HepG2 (cell line): ENCODE measurements around the gene NCAPD2. TPM values are rescaled to one million over a fixed set of nuclear protein-coding genes. Genes with fewer than 3 reads are reported as not detected.

Experiments used
- DRAP1 ChIP-seq: IDR thresholded peaks from 2 replicates; pipeline ENCODE4 v1.6.1; 2016; ENCODE audit warnings: missing genetic modification reagents, missing compliant biosample characterization
- FIP1L1 ChIP-seq: fragments of 200-400 bp; formaldehyde crosslinking; IDR thresholded peaks from 2 replicates; pipeline ENCODE4 v1.6.1; 2018; ENCODE audit warnings: low read depth, mild to moderate bottlenecking, low read length, moderate library complexity, borderline replicate concordance; ENCODE audit not compliant: insufficient read depth
- IRF9 ChIP-seq: sonication (generic); formaldehyde crosslinking; IDR thresholded peaks from 2 replicates; pipeline ENCODE4 v1.8.0; 2022; ENCODE audit warnings: missing genetic modification reagents, mild to moderate bottlenecking, borderline replicate concordance
- NCOA5 ChIP-seq: sonication (generic); formaldehyde crosslinking; IDR thresholded peaks from 2 replicates; pipeline ENCODE4 v1.4.0; 2020; ENCODE audit warnings: missing genetic modification reagents
- PHF21A ChIP-seq: sonication (generic); formaldehyde crosslinking; IDR thresholded peaks from 2 replicates; pipeline ENCODE4 v1.5.0; 2020; ENCODE audit warnings: mild to moderate bottlenecking, missing genetic modification reagents
- PLRG1 ChIP-seq: fragments of 450-650 bp; conservative IDR thresholded peaks from 2 replicates; pipeline ENCODE4 v1.6.1; 2016
- RAD51 ChIP-seq: fragments of 450-650 bp; IDR thresholded peaks from 2 replicates; pipeline ENCODE4 v1.6.1; 2016; ENCODE audit warnings: borderline replicate concordance
- RERE ChIP-seq: IDR thresholded peaks from 2 replicates; pipeline ENCODE4 v1.6.1; 2016; ENCODE audit warnings: low read depth, missing genetic modification reagents, missing compliant biosample characterization
- RXRB ChIP-seq: IDR thresholded peaks from 2 replicates; pipeline ENCODE4 v1.6.1; 2016; ENCODE audit warnings: borderline replicate concordance, missing genetic modification reagents, missing compliant biosample characterization
- SMAD9 ChIP-seq: sonication (generic); formaldehyde crosslinking; IDR thresholded peaks from 2 replicates; pipeline ENCODE4 v1.5.1; 2020; ENCODE audit warnings: mild to moderate bottlenecking, missing genetic modification reagents
- ZBTB49 ChIP-seq: sonication (generic); formaldehyde crosslinking; IDR thresholded peaks from 2 replicates; pipeline ENCODE4 v1.4.0; 2020; ENCODE audit warnings: missing genetic modification reagents, borderline replicate concordance
- ZEB1 ChIP-seq: IDR thresholded peaks from 2 replicates; pipeline ENCODE4 v1.6.1; 2012; ENCODE audit warnings: mild to moderate bottlenecking, low read depth, inconsistent platforms; ENCODE audit not compliant: insufficient replicate concordance
- ZNF180 ChIP-seq: sonication (generic); formaldehyde crosslinking; IDR thresholded peaks from 2 replicates; pipeline ENCODE4 v1.4.0; 2020; ENCODE audit warnings: low read depth, missing genetic modification reagents, borderline replicate concordance
- ZNF20 ChIP-seq: sonication (generic); formaldehyde crosslinking; IDR thresholded peaks from 2 replicates; pipeline ENCODE4 v1.4.0; 2020; ENCODE audit warnings: mild to moderate bottlenecking, moderate library complexity, missing genetic modification reagents
- ZNF230 ChIP-seq: sonication (generic); formaldehyde crosslinking; IDR thresholded peaks from 2 replicates; pipeline ENCODE4 v1.4.0; 2020; ENCODE audit warnings: mild to moderate bottlenecking, missing genetic modification reagents
- ZNF883 ChIP-seq: sonication (generic); formaldehyde crosslinking; IDR thresholded peaks from 2 replicates; pipeline ENCODE4 v1.5.1; 2020; ENCODE audit warnings: mild to moderate bottlenecking, missing genetic modification reagents; ENCODE audit errors: not compliant biosample characterization
- ZSCAN31 ChIP-seq: sonication (generic); formaldehyde crosslinking; IDR thresholded peaks from 2 replicates; pipeline ENCODE4 v1.5.0; 2020; ENCODE audit warnings: low read depth, mild to moderate bottlenecking, missing genetic modification reagents
- polyA plus RNA-seq, 8 experiments: library from polyadenylated mRNA; depleted of rRNA in 3 of 8; stranded (reverse) in 7 of 8; unstranded in 1 of 8; fragments of >200 nt; fragmentation: Illumina TruSeq in 4 of 8; extraction: Trizol in 4 of 8; gene quantifications; 2 replicates each; pipeline versions ENCODE4 v1.2.1 to v1.2.3, GENCODE V29; 2011 to 2016; ENCODE audit warnings: low read depth in 4 of 8, missing spikeins in 1 of 8, mixed read lengths in 1 of 8; ENCODE audit not compliant: insufficient read depth in 1 of 8
- total RNA-seq, 5 experiments: library from RNA; depleted of rRNA; stranded (reverse); fragments of >200 nt; fragmentation: Illumina TruSeq; extraction: Trizol; gene quantifications; 2 replicates each; pipeline ENCODE4 v1.2.3, GENCODE V29; 2016; ENCODE audit warnings: low read depth in 1 of 5

Gene NCAPD2
- total and polyA plus RNA-seq, 2 of the 13 experiments (the other 11 are each of a cell fraction or from before 2014, with no cell fraction given) = 51.1 to 65.6 TPM

GRCh38 chr12:6532051-6532926 lies 38.4 kb downstream of the NCAPD2 start (continued):
- TF ChIP-seq ZBTB49 (CRISPR knock-in tag) (no peak), RERE (CRISPR knock-in tag) (0 out of 2 replicates have a peak, but pooled peaks have one; percentile 16), ZNF180 (CRISPR knock-in tag) (no peak), ZEB1 (peak; percentile 56), PHF21A (CRISPR knock-in tag) (peak; percentile 91), RAD51 (no peak), IRF9 (peak; percentile 64; the same call in 1 of the 2 replicates), FIP1L1 (no peak), ZNF883 (CRISPR knock-in tag) (no peak), RXRB (CRISPR knock-in tag) (peak; percentile 81), PLRG1 (no peak), SMAD9 (CRISPR knock-in tag) (no peak), ZNF20 (CRISPR knock-in tag) (no peak), ZNF230 (0 out of 2 replicates have a peak, but pooled peaks have one; percentile 39), NCOA5 (CRISPR knock-in tag) (no peak), DRAP1 (no peak; the same call in 1 of the 2 replicates), ZSCAN31 (CRISPR knock-in tag) (no peak)
